ENCODE data around the gene NEFH.
"Not testable (repeated sequence)": the region's sequence is repeated elsewhere in the genome, so short reads cannot be mapped to it uniquely, and the experiment has no call there.

The NEFH gene, protein sequence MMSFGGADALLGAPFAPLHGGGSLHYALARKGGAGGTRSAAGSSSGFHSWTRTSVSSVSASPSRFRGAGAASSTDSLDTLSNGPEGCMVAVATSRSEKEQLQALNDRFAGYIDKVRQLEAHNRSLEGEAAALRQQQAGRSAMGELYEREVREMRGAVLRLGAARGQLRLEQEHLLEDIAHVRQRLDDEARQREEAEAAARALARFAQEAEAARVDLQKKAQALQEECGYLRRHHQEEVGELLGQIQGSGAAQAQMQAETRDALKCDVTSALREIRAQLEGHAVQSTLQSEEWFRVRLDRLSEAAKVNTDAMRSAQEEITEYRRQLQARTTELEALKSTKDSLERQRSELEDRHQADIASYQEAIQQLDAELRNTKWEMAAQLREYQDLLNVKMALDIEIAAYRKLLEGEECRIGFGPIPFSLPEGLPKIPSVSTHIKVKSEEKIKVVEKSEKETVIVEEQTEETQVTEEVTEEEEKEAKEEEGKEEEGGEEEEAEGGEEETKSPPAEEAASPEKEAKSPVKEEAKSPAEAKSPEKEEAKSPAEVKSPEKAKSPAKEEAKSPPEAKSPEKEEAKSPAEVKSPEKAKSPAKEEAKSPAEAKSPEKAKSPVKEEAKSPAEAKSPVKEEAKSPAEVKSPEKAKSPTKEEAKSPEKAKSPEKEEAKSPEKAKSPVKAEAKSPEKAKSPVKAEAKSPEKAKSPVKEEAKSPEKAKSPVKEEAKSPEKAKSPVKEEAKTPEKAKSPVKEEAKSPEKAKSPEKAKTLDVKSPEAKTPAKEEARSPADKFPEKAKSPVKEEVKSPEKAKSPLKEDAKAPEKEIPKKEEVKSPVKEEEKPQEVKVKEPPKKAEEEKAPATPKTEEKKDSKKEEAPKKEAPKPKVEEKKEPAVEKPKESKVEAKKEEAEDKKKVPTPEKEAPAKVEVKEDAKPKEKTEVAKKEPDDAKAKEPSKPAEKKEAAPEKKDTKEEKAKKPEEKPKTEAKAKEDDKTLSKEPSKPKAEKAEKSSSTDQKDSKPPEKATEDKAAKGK

DNA sequence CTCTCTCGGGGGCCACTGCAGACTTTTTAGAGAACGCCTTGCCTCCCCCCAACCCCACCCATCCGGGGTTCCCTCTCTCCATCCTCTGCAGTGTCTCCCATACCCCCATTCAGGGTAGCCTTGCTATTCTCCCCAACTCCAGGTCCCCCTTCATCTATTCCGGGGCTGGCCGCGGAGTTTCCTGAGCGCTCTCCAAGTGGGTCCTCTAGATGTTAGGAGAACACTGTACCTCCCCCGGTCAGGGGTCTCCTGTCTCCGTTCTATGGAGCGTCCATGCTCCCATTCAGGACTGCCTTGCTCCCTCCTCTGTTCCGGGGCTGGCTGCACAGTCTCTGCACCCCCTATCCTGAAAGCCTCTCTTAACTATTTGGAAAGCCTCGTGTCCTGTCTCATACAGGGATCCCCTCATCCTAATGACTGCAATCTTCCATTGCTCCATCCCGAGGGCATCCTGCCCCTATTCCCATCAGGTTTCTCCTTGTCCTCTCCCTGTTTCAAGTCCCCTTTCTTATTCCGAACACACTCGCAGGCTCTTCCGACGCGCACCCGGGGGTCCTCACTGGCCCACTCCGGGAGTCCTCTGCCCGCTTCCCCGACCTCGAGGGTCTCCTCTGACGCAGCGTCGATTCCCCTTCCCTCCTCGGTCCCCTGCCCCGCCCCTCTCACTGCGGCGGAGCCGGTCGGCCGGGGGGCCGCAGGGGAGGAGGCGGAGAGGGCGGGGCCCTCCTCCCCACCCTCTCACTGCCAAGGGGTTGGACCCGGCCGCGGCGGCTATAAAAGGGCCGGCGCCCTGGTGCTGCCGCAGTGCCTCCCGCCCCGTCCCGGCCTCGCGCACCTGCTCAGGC, at the start of gene NEFH:
NEFH (plus strand) TSS at position 802 of the 845 bp plus-strand sequence. CDS start 45 bp downstream, outside the sequence.
- DNase-seq: no peak

DNA sequence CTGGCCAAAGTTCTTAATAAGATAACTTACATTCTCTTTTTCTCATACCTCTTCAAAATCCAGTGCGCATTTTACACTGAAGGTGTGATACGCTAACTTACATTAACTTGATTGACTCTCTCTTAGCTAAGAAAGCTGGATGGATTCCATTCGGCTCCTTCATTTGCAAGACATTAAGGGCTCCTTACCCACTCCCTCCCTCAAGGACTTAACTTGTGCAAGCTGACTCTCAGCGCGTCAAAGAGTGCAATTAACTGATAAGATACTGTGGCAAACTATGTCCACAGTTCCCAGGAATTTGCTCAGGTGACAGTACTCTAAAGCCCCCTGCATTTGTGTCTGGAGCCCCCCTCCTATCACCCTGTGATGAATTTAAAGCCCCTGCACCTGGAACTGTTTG, 48.0 kb upstream of the NEFH start:
- no peak for DNase-seq

DNA sequence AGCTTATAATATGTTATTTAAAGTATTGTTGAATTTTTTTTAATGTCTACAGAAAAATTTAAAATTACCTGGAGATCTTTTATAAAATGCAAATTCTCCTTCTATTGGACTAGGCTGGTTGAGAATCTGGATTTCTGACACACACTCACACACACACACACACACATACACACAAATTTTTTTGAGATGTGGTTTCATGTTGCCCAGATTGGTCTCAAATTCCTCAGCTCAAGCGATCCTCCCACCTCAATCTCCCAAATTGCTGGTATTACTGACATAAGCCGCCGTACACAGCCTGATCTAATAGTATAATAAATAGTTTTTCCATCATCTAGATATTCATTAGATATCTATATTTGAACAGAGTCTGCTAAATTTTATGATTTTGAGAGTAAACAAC, 46.2 kb upstream of the NEFH start:
- no peak for DNase-seq

DNA sequence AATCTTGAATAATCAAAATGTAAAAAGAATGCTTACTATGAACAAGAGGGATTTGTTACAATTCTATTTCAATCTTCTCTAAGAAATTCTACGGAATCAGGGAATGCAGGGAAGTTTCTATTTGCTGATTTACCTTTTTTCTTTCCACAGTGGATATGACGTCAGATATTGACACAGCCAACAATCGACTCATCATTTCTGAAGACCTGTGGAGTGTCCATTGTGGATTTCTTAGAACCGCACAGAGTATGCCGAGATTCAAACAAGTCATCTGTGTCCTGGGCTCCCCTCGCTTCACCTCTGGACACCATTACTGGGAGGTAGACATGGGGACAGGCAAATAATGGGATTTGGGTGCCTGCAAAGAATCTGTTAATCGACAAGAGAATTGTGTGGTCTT, 45.7 kb upstream of the NEFH start:
- DNase-seq: no peak

DNA sequence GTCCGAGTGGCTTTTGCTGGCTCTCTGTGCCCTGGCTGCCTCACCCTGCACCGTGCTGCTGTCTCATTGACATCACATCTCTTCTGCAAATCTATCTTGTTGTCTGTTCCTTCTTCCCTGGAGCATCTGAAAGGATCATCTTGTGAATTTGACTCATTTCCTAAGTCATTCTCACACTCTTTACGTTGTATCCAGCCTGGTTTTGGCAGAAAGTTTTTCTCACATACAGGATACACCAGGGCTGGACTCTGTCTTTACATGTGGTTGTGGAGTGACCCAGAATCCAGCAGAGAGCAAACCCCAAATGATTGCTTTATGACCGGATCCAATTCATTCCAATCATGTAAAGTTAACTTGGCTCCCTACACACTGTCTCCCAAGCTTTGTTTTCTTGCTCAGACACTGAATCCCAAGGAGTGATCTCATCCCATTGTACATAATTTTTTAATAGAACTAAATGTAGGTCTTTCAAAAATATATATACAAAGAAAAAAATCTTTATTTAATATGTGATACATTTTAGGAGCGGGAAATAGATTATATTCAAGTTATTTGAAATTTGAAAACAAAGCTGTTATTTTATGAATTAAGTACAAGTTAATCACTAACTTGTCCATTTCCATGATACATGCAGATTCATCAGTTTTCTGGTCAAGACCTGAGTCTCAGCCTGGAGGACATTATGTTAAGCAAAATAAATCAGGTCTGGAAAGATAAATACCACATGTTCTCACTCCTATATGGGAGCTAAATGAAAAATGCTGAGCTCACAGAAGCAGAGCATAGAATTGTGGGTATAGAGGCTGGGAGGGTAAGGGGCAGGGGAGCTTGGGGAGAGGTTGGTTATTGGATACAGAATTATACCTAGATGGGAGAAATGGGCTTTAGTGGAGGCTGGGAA, 44.5 kb upstream of the NEFH start:
- no peak for DNase-seq

DNA sequence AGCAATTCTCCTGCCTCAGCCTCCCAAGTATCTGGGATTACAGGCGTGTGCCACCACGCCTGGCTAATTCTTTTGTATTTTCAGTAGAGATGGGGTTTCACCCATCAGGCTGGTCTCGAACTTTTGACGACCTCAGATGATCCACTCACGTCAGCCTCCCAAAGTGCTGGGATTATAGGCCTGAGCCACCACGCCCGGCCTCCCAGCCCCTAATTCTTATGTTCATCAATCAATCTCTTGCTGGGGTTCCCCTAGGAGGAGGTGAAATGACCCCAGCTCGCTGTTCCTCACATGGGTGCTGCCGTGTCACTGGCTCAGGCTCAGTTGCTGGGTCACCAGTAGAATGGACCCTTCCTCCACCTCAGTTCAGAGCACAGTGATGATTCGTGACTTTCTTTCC, 41.7 kb upstream of the NEFH start, which contains the start of gene RFPL1:
RFPL1 (plus strand) TSS at position 301 of the 400 bp plus-strand sequence.
- DNase-seq: not testable (repeated sequence)

DNA sequence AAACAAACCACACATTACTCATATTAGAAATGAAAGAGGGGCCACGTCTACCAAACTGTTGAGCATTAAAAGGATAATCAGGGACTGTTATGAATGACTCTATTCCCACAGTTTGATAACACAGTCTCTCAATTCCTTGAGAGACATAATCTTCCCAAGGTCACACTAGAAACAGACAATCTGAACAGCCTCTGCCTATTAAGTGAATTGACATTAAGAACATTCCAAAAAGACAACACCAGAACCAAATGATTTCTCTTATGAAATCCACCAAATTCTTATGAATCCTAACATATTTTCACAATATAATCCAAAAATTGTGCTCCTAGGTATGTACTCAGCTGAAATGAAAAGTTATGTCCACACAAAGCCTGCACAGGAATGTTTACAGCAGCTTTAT, 37.0 kb upstream of the NEFH start:
- no peak for DNase-seq

DNA sequence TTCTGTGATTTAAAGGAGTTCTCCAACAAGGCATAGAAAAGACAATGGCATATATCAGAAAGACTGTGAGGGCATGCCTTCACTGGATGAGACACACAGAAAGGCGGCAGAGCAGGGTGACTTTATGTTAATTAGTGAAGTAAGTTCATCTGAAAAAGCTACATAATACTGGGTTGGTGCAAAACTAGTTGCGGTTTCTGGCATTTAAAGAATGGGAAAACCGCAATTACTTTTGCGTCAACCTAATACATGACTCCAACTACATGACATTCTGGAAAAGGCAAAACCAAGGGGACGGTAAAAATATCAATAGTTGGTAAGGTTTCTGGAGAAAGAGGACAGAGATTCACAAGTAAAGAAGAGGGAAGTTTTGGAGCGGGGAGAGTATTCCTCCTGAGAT, 36.6 kb upstream of the NEFH start:
- DNase-seq: no peak

DNA sequence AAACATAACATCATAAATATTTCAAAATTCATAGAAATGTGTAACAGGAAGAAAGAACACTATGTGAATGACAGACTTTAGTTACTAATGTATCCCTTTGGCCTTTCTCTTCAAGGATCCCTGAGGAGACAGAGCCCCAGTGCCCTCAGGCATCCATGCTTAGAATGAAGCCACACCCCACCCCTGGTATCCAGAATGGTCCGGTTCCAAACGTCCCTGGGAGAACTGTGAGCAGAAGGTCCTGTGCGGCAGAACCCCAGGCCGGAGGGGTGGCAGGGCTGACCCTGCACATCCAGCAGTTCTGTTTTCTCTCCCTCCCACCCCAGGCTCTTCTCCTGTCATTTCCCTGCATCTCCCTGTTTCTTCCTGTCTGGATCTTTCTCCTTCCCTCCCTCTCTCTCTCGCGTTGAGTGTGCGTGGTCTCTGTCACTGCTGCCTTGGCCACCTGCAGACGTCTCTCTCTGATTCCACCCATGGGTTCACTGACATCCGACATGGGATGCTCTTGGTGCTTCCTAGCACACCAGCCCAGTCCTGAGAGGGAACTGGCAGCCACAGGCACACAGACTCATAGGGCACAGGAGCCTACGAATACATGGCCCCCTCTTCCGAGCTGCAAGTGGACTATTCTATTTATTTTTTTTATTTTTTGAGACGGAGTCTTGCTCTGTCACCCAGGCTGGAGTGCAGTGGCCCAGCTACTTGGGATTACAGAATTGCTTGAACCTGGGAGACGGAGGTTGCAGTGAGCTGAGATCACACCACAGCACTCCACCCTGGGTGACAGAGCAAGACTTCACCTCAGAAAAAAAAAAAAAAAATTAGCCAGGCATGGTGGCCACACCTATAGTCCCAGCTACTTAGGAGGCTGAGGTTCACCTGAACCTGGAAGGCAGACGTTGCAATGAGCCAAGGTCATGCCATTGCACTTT, 35.9 kb upstream of the NEFH start:
- no peak for DNase-seq

DNA sequence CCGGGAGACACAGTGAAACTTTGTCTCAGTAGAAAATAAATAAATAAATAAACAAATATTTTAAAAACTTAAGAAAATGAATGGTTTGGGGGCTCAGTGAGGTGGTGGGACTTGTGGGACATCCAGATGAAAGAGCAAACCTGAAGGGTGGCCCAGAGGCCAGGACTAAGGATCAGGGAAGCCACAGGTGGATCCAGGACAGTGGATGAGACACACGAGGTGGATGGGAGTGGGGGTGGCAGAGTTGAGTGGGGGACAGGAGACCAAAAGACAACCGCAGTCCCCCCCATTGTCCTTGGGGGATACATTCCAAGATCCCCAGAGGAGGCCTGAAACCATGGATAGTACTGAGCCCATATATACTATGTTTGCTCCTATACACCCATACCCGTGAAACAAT, 34.5 kb upstream of the NEFH start:
- no peak for DNase-seq

DNA sequence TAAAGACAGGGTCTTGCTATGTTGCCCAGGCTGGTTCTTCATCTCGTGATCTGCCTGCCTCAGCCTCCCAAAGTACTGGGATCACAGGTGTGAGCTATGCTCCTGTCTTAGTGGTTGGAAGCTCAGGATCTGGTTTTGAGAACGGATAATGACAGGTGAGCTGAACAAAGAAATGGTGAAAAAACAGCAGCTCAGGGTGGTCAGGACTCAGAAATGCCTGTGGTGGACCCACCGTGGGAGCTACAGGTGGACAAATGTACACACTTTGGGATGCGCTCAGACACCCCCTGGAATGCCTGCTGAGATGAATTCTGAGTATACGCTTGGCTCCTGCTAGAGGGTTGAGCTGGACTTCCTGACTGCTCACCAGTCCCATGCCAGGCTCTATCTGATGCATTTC, 32.1 kb upstream of the NEFH start:
- DNase-seq: no peak

DNA sequence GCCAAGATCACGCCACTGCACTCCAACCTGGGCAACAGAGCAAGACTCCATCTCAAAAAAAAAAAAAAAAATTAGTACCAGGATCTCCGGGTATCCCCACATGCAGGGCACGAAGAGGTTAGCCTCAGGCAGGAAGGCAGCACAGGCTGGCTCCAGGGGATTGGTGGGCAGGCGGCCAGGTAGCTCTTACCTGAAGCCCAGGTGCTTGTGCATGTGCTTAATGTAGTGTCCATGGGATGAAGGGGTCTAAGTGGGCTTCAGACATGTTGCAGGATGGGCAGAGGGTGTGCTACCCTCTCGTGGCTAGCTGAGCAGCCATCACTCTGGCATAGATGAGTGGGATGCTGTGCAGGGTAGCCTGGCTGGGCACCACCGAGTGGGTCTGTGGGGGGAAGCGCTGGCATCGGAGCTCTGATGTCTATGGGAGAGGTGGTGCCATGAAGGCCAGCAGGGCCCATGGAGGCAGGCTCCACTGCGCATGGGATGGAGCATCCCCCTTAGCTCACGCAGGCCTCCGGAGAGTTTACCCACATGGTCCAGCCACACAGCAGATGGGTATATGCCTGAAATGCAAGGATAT, 30.6 kb upstream of the NEFH start:
- no peak for DNase-seq

DNA sequence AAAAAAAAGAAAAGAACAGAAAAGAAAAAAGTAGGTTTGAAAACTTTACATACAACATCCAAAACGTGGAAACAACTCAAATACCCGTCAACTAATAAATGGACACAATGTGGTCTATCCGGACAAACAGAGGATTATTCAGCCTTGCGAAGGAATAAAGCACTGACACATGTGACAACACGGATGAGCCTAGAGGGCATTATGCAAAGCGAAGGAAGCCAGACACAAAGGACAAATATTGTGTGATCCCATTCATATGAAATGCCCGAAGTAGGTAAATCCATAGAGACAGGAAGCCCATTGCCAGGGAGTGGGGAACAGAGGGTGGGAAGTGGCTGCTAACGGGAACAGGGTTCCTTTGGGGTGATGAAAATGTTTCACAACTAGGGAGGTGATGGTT, 29.8 kb upstream of the NEFH start:
- DNase-seq: no peak

DNA sequence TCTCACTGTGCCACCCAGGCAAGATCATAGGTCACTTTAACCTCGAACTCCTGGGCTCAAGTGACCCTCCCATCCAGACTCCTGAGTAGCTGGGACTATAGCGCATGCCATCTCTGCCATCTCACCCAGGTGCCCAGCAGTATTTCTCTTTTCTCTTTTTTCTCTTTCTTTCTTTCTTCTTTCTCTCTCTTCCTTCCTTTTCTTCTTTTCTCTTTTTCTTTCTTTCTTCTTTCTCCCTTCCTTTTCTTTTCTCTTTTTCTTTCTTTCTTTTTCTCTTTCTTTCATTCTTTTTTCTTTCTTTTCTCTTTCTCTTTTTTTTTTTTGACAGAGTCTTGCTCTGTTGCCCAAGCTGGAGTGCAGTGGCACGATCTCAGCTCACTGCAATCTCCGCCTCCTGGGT, 28.2 kb upstream of the NEFH start:
- DNase-seq: no peak

DNA sequence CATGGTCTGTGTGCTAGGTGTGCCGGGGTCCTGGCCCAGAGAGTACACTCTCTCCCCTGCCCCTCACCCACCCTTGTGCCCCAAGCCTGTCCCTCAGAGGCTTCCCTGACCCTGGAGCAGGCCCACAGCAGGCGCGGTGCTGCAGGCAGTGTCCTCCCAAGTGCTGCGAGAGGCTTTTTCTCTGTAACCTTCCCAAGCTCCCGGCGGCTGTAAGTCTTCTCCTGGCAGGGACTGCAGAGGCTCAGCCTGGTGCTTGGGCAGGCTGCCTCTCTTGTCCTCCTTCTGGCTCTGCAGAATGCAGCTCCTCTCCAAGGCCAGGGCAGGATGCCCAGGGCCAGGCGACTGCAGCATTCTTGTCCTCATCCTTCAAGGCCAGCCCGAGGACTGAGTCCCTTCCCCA, 25.7 kb upstream of the NEFH start:
- DNase-seq: no peak

DNA sequence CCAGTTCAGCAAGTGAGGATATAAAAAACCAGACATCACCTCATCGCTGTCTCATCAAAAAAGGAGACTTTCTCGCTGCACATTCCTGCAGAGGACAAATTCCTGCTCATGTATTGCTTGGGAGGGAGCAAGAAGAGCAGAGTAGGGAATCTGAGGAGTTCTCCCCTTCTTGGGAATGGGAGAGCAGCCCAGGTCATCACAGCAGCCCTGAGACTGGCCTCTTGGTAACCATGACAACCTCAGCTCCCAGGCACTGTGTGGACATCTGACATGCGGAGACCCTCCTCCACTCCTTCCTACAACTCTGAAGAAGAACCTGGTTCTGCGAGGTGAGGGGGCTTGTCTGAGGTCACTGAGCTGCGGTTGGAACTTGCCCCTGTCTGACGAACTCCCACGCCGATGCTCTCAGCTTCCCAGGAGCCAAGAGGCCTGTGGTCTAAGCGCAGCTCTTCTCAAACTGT, 23.8 kb upstream of the NEFH start:
- no peak for DNase-seq

DNA sequence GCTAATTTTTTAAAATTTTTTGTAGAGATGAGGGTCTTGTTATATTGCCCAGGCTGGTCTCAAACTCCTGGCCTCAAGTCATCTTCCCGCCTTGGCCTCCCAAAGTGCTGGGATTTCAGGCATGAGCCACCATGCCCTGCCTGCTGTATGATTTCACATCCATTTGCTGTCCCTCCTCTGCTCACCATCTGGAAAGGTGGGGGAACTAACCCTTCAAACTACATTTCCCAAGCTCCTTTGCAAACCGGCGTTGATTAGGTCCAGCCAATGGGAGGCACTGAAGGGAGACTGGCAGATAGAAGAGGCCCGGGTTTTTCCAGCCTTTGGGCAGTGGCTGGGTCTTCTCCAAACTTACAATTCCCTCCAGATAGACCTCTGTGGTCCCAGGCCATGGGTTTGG, 22.3 kb upstream of the NEFH start:
- DNase-seq: no peak

DNA sequence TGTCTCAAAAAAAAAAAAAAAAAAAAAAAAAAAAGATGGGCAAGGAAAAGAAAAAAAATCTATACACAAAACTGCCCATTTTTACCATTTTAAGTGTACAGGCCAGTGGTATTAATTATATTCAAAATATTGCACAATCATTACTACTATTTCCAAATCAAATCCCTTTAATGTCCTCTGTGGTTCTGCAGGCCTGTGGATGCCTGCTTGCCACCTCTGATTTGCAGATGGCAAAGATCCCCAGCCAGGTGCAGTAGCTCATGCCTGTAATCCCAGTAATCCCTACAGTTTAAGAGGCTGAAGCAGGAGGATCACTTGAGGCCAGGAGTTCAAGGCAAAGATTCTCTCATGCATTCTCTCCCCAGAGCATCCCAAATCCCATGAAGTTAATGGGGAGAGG, 21.5 kb upstream of the NEFH start:
- DNase-seq: no peak

DNA sequence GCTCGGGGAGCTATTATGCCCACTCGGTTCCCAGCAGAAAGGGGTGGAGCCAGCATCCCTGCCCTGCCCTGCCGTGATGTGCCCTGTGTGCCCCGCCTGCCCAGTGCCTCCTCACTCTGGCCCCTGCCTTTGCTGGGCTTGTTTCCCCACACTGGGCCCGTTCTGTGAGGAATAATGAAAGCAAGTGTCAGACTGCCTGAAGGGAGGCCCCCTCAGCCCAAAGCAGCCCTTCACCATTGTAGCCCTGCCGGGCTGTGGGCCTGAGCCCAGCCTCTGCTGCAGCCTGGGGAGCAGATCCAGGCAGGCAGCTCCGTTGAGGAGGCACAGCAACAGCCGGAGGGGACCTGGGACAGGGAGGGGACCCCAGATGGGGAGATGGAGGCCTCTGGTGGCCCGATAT, 20.2 kb upstream of the NEFH start:
- no peak for DNase-seq

DNA sequence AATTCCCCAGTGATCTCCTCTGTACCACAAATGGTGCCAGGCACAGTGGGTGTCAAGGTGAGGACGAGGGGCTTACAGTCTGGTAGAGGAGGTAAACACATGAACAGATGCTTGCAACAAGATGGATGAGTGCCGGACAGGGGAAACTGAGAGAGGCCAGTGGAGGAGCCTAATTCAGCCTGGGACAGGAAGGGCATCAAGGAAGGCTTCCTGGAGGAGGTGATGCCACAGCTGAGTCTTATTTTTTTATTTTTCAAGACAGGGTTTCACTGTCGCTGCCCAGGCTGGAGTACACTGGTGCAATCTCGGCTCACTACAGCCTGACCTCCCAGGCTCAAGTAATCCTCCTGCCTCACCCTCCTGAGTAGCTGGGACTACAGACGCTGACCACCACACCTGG, 18.8 kb upstream of the NEFH start:
- no peak for DNase-seq
